ENCODE results near the gene ALOXE3. TPM values are rescaled to one million over a fixed set of nuclear protein-coding genes. Genes with fewer than 3 reads are reported as not detected.
A peak's percentile ranks its signal among the peaks of the same experiment; 100 is the strongest.

ALOXE3 gene
- total RNA-seq, 2 experiments from 2014 or later = 0.81 to 0.91 TPM

GRCh38 chr17:8153031-8153451 is 34.7 kb upstream of the ALOXE3 start:
- intact Hi-C loops (cut with DNase I, micrococcal nuclease) = loop anchor here (10.0 kb wide), 2 partner anchors 318 to 668 kb away; partner anchors contain the start of genes KDM6B (in 1 of the 2), POLR2A (in 1 of the 2) and SLC35G6 (in 1 of the 2)
- Histone ChIP-seq H3K9me3 (ENCODE audit: control insufficient read depth in 1 of 2, insufficient read depth in 1 of 2, low read length in 2 of 2) (no peaks in the 10 kb centered on the region), H3K36me3 (ENCODE audit: insufficient read depth, low read length) (peaks cover 33% of the 10 kb centered on the region), H3K4me1 (ENCODE audit: insufficient read depth, low read length) (peaks cover 83% of the 10 kb centered on the region), H3K4me3 (ENCODE audit: low read length) (no peak overlapping the region), H3K27ac (ENCODE audit: low read depth in 1 of 2, low read length in 2 of 2) (peak overlapping the region; percentile 99 to 100), H3K27me3 (ENCODE audit: control insufficient read depth in 1 of 2, insufficient read depth in 2 of 2, low read length in 2 of 2) (no peaks in the 10 kb centered on the region)
- H3K9me3 Mint-ChIP-seq = no peaks in the 10 kb centered on the region
- ChIA-PET POLR2A (interaction anchor here (0.7 to 16.4 kb wide), 6 partner anchors 11 to 70 kb away, joined by 3 to 419 read pairs (median 84); partner anchors contain the start of genes BORCS6, TMEM107 and VAMP2), CTCF (interaction anchor here (1.0 to 2.0 kb wide), 2 partner anchors 14 to 15 kb away, joined by 4 to 6 read pairs; no protein-coding TSS in a partner anchor)
- peaks cover 4% of the 10 kb centered on the region for H3K27me3 Mint-ChIP-seq
- H3K27ac Mint-ChIP-seq = no peak overlapping the region
- TF ChIP-seq CTCF (IDR thresholded peaks at IDR 0.05) = no peak
- no peak for ATAC-seq (ENCODE audit: poor library complexity)
- H3K36me3 Mint-ChIP-seq (ENCODE audit: low read depth) = peaks cover 73% of the 10 kb centered on the region
- H3K4me3 Mint-ChIP-seq = peak overlapping the region; percentile 95
- H3K4me1 Mint-ChIP-seq (ENCODE audit: low read depth) = peaks cover 51% of the 10 kb centered on the region
- peak in 2 of 14 experiments; percentile 22 to 47 for DNase-seq

DNA sequence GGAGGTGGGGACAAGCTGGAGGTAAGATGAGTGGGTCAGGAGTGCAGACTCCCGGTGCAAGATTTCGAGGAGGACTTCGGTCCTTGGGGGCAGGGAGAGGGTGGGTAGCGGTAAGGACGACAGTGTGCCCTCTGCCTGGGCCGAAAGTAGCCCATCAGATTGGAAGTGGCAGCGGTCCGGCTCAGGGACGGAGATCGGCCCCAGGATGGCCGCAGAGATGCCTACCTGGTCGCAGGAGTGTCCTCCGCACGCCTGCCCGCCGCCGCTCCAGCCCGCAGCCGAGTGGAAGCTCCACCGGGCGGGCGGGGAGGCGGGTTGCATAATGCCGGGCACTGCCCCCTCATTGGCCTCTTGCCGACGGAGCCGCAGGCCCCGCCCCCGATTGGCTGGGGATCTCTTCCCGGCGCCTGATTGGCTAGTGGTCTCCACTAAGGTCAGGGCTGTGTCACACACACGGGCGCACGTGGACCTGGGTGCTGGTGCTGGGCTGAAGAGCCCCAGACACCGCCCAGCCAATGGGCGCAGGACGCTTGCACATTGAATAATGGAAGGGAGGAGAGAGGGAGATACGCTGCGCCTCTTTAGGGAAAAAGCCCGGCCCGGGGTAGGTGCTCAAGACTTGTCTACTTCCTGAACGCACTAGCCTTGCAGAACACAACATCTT is 33.9 kb upstream of the ALOXE3 start, which contains the start of gene PER1:
Gene PER1, minus strand, starts transcription at position 293 of the 664 bp plus-strand sequence. CDS start 1,698 bp downstream, outside the sequence.
- TF ChIP-seq CTCF (IDR thresholded peaks at IDR 0.05) = no peak
- ChIA-PET CTCF (interaction anchor here (1.0 to 2.0 kb wide), 3 partner anchors 13 to 92 kb away, joined by 3 to 6 read pairs (median 4); no protein-coding TSS in a partner anchor), POLR2A (interaction anchor here (0.7 to 16.4 kb wide), 10 partner anchors 9 to 96 kb away, joined by 3 to 419 read pairs (median 6); partner anchors contain the start of genes BORCS6, CTC1, PFAS and TMEM107)
- H3K36me3 Mint-ChIP-seq (ENCODE audit: low read depth) = peaks cover 81% of the 10 kb centered on the region
- H3K27me3 Mint-ChIP-seq = peaks cover 4% of the 10 kb centered on the region
- intact Hi-C loops (cut with DNase I, micrococcal nuclease) = loop anchor here (10.0 kb wide), 2 partner anchors 317 to 667 kb away; partner anchors contain the start of genes KDM6B (in 1 of the 2), POLR2A (in 1 of the 2) and SLC35G6 (in 1 of the 2)
- Histone ChIP-seq H3K27me3 (ENCODE audit: control insufficient read depth in 1 of 2, insufficient read depth in 2 of 2, low read length in 2 of 2) (no peaks in the 10 kb centered on the region), H3K4me3 (ENCODE audit: low read length) (peak within 1 kb of the TSS; percentile 75), H3K27ac (ENCODE audit: low read depth in 1 of 2, low read length in 2 of 2) (peak within 1 kb of the TSS; percentile 99 to 100), H3K36me3 (ENCODE audit: insufficient read depth, low read length) (peaks cover 41% of the 10 kb centered on the region), H3K9me3 (ENCODE audit: control insufficient read depth in 1 of 2, insufficient read depth in 1 of 2, low read length in 2 of 2) (no peaks in the 10 kb centered on the region), H3K4me1 (ENCODE audit: insufficient read depth, low read length) (peaks cover 85% of the 10 kb centered on the region)
- DNase-seq (peak; percentile 56 to 95 (median 80)), ATAC-seq (ENCODE audit: poor library complexity) (peak; percentile 9)
- no peaks in the 10 kb centered on the region for H3K9me3 Mint-ChIP-seq
- peaks cover 51% of the 10 kb centered on the region for H3K4me1 Mint-ChIP-seq (ENCODE audit: low read depth)
- peak within 1 kb of the TSS; percentile 95 for H3K4me3 Mint-ChIP-seq
- no peak within 1 kb of the TSS for H3K27ac Mint-ChIP-seq

DNA sequence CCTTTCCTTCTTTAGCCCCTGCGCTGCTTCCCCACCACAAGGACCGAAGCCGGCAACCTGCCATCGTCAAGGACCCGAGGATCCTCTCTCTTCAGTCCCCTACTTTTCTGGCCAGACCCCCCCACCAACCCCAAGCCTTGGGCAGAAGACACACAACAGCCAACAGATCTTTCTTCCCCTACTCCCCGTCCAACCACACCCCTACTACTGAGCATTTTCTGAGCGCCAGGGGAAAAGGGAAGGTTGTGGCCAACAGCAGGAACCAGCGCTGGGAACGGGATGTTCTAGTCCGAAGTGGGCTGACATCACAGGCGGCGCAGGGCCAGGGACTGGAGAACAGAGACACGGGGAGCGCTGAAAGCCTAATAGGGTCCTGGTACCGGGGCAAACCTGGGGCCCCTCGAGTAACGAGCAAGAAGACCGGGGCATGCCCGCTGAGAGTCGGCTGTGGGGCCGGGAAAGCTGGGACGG is 33.4 kb upstream of the ALOXE3 start:
- peak overlapping the region; percentile 75 for H3K4me3 ChIP-seq (ENCODE audit: low read length)
- peaks cover 83% of the 10 kb centered on the region for H3K4me1 ChIP-seq (ENCODE audit: insufficient read depth, low read length)
- no peaks in the 10 kb centered on the region for H3K9me3 Mint-ChIP-seq
- H3K27ac ChIP-seq (ENCODE audit: low read depth in 1 of 2, low read length in 2 of 2) = peak overlapping the region; percentile 99 to 100
- peaks cover 4% of the 10 kb centered on the region for H3K27me3 Mint-ChIP-seq
- peaks cover 87% of the 10 kb centered on the region for H3K36me3 Mint-ChIP-seq (ENCODE audit: low read depth)
- ATAC-seq (ENCODE audit: poor library complexity) = no peak
- H3K4me3 Mint-ChIP-seq = peak overlapping the region; percentile 95
- ChIA-PET CTCF (interaction anchor here (1.4 kb wide), 2 partner anchors 12 to 91 kb away, joined by 3 to 8 read pairs; no protein-coding TSS in a partner anchor), POLR2A (interaction anchor here (1.0 to 16.4 kb wide), 16 partner anchors 9 to 466 kb away, joined by 3 to 419 read pairs (median 5); partner anchors contain the start of genes BORCS6, CTC1, PFAS and TMEM107)
- no peak overlapping the region for H3K27ac Mint-ChIP-seq
- H3K4me1 Mint-ChIP-seq (ENCODE audit: low read depth) = peaks cover 51% of the 10 kb centered on the region
- no peaks in the 10 kb centered on the region for H3K27me3 ChIP-seq (ENCODE audit: control insufficient read depth in 1 of 2, insufficient read depth in 2 of 2, low read length in 2 of 2)
- peak in 6 of 14 experiments; percentile 21 to 73 (median 62) for DNase-seq
- no peaks in the 10 kb centered on the region for H3K9me3 ChIP-seq (ENCODE audit: control insufficient read depth in 1 of 2, insufficient read depth in 1 of 2, low read length in 2 of 2)
- no peak for TF ChIP-seq CTCF (IDR thresholded peaks at IDR 0.05)
- H3K36me3 ChIP-seq (ENCODE audit: insufficient read depth, low read length) = peaks cover 47% of the 10 kb centered on the region
- intact Hi-C loops (cut with DNase I, micrococcal nuclease) = loop anchor here (10.0 kb wide), 2 partner anchors 317 to 667 kb away; partner anchors contain the start of genes KDM6B (in 1 of the 2), POLR2A (in 1 of the 2) and SLC35G6 (in 1 of the 2)
